ENCODE results near the gene ZNF599.
"Not testable (repeated sequence)": the region's sequence is repeated elsewhere in the genome, so short reads cannot be mapped to it uniquely, and the experiment has no call there.

The ZNF599 gene

DNA sequence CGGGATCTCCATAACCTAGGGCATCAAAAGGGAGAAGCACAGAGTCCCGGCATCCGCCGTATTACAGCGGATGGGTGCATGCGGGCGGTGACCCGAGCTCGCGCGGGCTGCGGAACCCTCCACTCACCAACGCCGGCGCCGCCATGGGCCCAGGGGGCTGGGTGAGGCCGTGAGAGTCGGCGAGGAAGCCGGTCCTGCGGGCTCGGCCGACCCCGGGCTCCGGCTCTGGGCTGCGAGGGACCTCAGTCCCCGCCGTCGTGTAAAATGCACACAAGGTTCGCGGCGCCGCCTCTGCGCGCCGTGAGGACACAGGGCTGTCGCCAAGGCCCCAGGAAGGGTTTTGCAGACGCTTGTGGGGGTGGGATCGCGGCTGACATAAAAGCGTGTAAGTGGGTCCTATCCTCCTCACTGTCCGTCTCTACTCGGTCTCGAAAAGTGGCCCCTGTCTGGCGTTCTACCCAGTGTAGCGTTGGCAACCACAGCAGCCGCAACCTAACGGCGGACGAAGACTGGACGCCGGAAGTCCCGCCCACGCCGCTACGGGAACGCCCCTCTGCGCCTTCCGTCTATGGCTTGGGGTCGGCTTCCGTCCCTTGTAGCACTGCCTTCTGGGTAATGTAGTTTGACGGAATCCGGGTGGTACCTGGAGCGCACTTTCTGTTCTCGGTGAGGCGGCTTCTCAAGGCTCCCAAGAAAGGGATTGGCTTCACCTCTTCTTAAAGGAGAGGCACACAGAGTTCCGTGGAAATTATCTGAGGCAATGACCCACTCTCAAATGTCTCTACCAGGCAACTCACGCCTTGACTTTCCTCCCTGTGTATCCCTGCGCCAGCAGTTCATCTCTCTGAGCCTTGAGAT is at the start of gene ZNF599:
TSS of gene ZNF599 (minus strand) at position 519 of the 858 bp plus-strand sequence. CDS start at position 145, 374 bp downstream.
- peak; percentile 83 for DNase-seq (ENCODE audit: low spot score)

- no peak for DNase-seq (ENCODE audit: low spot score)
Measured at GRCh38 chr19:34818270-34818669, 45.3 kb upstream of the ZNF599 start.

- DNase-seq (ENCODE audit: low spot score) = no peak
Measured at GRCh38 chr19:34816708-34817107, 43.7 kb upstream of the ZNF599 start.

- DNase-seq (ENCODE audit: low spot score) = no peak
Measured at GRCh38 chr19:34808566-34808965, 35.6 kb upstream of the ZNF599 start.

GRCh38 chr19:34806976-34807860 is 34.2 kb upstream of the ZNF599 start:
- no peak for DNase-seq (ENCODE audit: low spot score)

DNA sequence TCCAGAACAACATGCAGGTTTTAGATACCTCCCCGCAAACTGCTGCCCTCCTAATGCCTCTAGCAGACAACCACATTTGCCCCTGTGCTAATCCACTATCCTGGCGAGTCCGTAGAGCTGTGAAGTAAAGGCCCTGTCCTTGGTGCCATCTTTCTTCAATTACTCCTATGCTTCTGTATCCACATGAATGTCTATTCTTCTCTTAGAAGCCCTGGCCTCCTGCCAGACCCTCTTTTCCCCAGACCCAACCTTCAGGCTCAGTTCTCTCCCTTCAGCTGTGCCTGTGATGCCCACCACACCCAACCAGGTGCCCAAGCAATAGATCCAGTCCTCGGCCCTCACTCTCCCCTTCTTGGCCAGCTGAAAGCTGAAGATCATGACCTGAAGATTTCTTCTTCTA is 31.1 kb upstream of the ZNF599 start:
- DNase-seq (ENCODE audit: low spot score) = no peak

GRCh38 chr19:34796953-34797352 is 23.9 kb upstream of the ZNF599 start:
- not testable (repeated sequence) for DNase-seq (ENCODE audit: low spot score)

DNA sequence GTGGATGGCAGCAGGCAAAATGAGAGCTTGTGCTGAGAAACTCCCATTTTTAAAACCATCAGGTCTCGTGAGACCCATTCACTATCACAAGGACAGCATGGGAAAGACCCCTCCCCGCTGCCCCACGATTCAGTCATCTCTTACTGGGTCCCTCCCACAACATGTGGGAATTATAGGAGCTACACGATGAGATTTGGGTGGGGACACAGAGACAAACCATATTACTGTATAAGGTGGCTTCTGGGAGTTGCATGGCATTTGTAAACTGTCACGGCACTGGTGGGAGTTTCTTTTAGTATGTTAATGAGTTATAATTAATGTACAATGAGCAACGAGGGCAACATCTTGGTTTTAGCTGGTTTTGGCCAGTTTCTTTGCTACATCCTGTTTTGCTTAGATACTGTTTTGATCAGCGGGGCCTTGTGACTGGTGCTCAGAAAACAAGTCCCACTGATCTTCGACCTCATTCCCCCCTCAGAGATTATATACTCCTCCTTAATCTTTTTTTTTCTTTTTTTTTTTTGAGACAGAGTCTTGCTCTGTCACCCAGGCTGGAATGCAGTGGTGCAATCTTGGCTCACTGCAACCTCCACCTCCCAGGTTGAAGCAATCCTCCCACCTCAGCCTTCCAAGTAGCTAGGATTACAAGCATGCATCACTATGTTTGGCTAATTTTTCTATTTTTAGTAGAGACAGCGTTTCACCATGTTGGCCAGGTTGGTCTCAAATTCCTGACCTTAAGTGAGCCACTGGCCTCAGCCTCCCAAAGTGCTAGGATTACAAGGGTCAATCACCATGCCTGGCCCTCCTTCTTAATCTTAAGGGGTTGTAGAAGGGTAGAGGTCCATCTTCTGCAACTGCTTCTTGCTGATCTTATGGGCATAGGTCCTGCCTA is 21.3 kb upstream of the ZNF599 start:
- no peak for DNase-seq (ENCODE audit: low spot score)

- DNase-seq (ENCODE audit: low spot score) = no peak
Measured at GRCh38 chr19:34793565-34793964, 20.6 kb upstream of the ZNF599 start.

- DNase-seq (ENCODE audit: low spot score) = no peak
Measured at GRCh38 chr19:34788074-34788473, 15.1 kb upstream of the ZNF599 start.

DNA sequence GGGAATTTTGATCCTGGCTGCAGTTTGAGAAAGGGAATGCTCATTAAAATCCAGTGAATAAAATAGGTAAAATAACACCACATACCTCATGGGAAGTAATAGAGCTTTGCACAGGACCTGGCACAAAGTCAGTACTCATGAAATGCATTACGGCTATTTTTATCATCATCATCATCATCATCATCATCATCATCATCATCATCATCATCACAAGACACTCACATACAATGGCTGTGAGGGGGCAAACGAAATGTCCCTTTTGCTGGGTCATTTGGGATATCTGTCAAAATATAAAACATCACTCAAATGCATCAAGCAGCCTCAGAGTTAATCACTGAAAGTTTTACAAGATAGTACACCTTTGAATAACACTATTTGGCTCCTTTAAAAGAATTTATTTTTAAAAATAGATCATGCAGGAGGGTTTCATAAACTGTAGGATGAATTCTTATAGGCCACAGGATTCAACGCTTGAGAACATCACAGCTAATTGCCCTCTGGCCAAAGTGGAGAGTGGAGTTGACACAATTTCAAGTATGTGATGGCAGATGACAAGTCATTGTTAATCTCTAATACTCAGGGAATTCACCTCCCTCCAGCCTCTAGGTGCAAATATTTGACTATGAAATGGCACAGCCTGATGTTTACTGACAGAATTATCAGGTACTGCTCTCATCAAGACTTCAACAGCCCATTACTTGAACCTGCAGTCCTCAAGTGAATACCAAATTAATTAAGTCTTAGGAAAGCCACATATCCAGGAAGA is 14.2 kb upstream of the ZNF599 start:
- DNase-seq (ENCODE audit: low spot score) = no peak

DNA sequence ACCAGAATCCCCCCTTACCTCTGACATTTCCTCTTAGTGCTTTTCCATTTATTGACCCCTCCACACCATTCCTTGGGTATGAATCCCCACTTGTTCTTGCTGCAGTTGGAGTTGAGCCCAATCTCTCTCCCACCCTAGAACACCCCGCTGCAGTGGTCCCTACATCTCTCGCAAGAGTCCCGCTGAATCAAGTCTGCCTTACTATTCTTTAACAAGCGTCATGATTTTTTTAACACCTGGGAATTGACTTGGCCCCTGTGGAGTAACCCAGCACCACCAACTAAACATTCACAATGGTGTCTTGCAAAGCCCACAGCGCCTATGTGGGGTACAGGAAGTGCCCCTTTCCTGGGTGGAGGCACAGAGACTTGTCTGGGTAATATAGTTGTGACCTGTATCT is 13.2 kb upstream of the ZNF599 start:
- DNase-seq (ENCODE audit: low spot score) = no peak

GRCh38 chr19:34779652-34780051 is 6.6 kb upstream of the ZNF599 start:
- DNase-seq (ENCODE audit: low spot score) = no peak

- no peak for DNase-seq (ENCODE audit: low spot score)
Measured at GRCh38 chr19:34778342-34778741, 5.3 kb upstream of the ZNF599 start.

DNA sequence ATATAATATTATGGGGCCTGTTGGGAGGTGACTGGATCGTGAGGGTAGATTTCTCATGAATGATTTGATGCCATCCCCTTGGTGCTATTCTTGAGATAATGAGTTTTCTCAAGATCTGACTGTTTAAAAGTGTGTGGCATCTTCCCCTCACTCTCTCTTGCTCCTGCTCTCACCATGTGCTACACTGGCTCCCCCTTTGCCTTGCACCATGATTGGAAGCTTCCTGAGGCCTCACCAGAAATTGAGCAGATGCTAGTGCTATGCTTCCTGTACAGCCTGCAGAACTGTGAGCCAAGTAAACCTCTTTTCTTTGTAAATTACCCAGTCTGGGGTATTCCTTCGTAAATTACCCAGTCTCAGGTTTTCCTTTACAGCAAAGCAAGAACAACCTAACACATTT is 1.8 kb upstream of the ZNF599 start:
- no peak for DNase-seq (ENCODE audit: low spot score)

- no peak for DNase-seq (ENCODE audit: low spot score)
Measured at GRCh38 chr19:34773555-34773864, 495 bp upstream of the ZNF599 start.

GRCh38 chr19:34767951-34768350 is 5.1 kb downstream of the ZNF599 start:
- DNase-seq (ENCODE audit: low spot score) = no peak

GRCh38 chr19:34766386-34766785 is 6.6 kb downstream of the ZNF599 start:
- DNase-seq (ENCODE audit: low spot score) = no peak

DNA sequence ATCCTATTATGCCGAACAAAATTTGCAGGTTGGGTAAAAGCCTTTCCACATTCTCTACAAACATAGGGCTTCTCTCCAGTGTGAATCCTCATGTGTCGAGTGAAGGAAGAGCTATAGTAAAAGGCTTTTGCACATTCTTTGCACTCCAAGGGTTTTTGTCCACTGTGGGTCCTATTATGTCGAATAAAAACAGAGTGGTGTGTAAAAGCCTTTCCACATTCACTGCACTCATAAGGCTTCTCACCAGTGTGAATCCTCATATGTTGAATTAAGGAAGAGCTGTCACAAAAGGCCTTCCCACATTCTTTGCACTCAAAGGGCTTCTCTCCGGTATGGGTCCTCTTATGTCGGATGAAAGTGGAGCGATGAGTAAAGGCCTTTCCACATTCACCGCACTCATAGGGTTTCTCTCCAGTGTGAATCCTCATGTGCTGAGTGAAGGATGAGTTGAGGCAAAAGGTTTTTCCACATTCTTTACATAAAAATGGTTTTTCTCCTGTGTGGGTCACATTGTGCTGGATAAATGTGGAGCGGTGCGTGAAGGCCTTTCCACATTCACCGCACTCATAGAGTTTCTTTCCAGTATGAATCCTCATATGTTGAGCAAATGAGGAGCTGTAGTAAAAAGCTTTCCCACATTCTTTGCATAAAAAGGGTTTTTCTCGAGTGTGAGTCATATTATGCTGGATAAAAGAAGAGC is 13.6 kb downstream of the ZNF599 start:
- DNase-seq (ENCODE audit: low spot score) = no peak

- no peak for DNase-seq (ENCODE audit: low spot score)
Measured at GRCh38 chr19:34757441-34757840, 15.6 kb downstream of the ZNF599 start.

Measured in LoVo (cell line).